Neural progenitor cell (in vitro differentiated cells): ENCODE measurements around the gene STAT4.

Experiments used
- CTCF ChIP-seq: fragments of 200-600 bp; sonication (generic); IDR thresholded peaks from 2 replicates; pipeline ENCODE4 v1.5.1; 2017; ENCODE audit warnings: antibody characterized with exemption, mild to moderate bottlenecking
- EZH2 ChIP-seq: fragments of 200-600 bp; sonication (generic); IDR thresholded peaks from 2 replicates; pipeline ENCODE4 v1.6.1; 2017; ENCODE audit warnings: antibody characterized with exemption, mild to moderate bottlenecking, moderate library complexity
- EZH2phosphoT487 ChIP-seq: fragments of 200-600 bp; sonication (generic); IDR thresholded peaks from 2 replicates; pipeline ENCODE4 v1.6.1; 2017; ENCODE audit warnings: antibody characterized with exemption

GRCh38 chr2:191029280-191029950 lies 121.4 kb downstream of the STAT4 start:
- no peak for TF ChIP-seq CTCF
- TF ChIP-seq EZH2 = no peak
- no peak for TF ChIP-seq EZH2phosphoT487
